Naive thymus-derived CD4-positive, alpha-beta T cell (primary cell): ENCODE results near the gene INVS. TPM values are rescaled to one million over a fixed set of nuclear protein-coding genes. Genes with fewer than 3 reads are reported as not detected.
"Not testable (repeated sequence)": the region's sequence is repeated elsewhere in the genome, so short reads cannot be mapped to it uniquely, and the experiment has no call there.

Source experiments
- ATAC-seq: fragments of 150-1000 bp; cut with Tn5 transposase; 2 replicates; pipeline ENCODE4 v1.10.0; 2021; ENCODE audit warnings: mild to moderate bottlenecking, moderate library complexity
- CTCF ChIA-PET: fragments of 350-600 bp; sonication (Branson Sonifier 250); formaldehyde crosslinking; loops from one replicate; lab custom pipeline; 2021; ENCODE audit warnings: antibody characterized with exemption; lab: Charles Lee
- POLR2A ChIA-PET: fragments of 350-600 bp; sonication (Branson Sonifier 250); formaldehyde crosslinking; loops from one replicate; lab custom pipeline; 2021; ENCODE audit warnings: antibody characterized with exemption, inconsistent platforms; lab: Charles Lee
- DNase-seq, 9 donors: peaks; one replicate each; pipeline versions ENCODE4 v3.0.0 to v3.0.0-alpha.2; 2020 to 2022; ENCODE audit warnings: mixed read lengths in 1 of 9
- H3K27ac ChIP-seq: one replicate; pipeline ENCODE4 v1.7.0; 2013; ENCODE audit warnings: mild to moderate bottlenecking, low read depth, low read length, moderate library complexity
- H3K27me3 ChIP-seq, 2 donors: one replicate each; pipeline ENCODE4 v1.7.0; 2013; ENCODE audit warnings: low read length in 2 of 2, mild to moderate bottlenecking in 2 of 2, moderate library complexity in 2 of 2; ENCODE audit not compliant: control insufficient read depth in 2 of 2, insufficient read depth in 2 of 2
- H3K36me3 ChIP-seq, 3 experiments: 1 replicate in 2 of 3; 2 replicates in 1 of 3; pipeline ENCODE4 v1.7.0; 2013; ENCODE audit warnings: low read length in 3 of 3, mild to moderate bottlenecking in 3 of 3, moderate library complexity in 1 of 3; ENCODE audit not compliant: insufficient read depth in 3 of 3, control insufficient read depth in 2 of 3
- H3K4me1 ChIP-seq, 2 donors: one replicate each; pipeline ENCODE4 v1.7.0; 2013; ENCODE audit warnings: low read length in 2 of 2, mild to moderate bottlenecking in 2 of 2, moderate library complexity in 1 of 2; ENCODE audit not compliant: control insufficient read depth in 2 of 2, insufficient read depth in 2 of 2
- H3K4me3 ChIP-seq: 2 replicates; pipeline ENCODE4 v1.7.0; 2013; ENCODE audit warnings: mild to moderate bottlenecking, low read length
- H3K9me3 ChIP-seq, 3 experiments: 1 replicate in 2 of 3; 2 replicates in 1 of 3; pipeline ENCODE4 v1.7.0; 2013; ENCODE audit warnings: low read length in 3 of 3; ENCODE audit not compliant: control insufficient read depth in 2 of 3
- H3K27ac Mint-ChIP-seq, 9 donors: one replicate each; pipeline ENCODE4 v1.8.0; 2020 to 2022; ENCODE audit warnings: mixed read lengths in 9 of 9, mild to moderate bottlenecking in 8 of 9, moderate library complexity in 5 of 9, inconsistent platforms in 2 of 9
- H3K27me3 Mint-ChIP-seq, 5 donors: one replicate each; pipeline ENCODE4 v1.8.0; 2021 to 2022; ENCODE audit warnings: mixed read lengths in 5 of 5, mild to moderate bottlenecking in 1 of 5
- H3K36me3 Mint-ChIP-seq, 5 donors: one replicate each; pipeline ENCODE4 v1.8.0; 2020 to 2022; ENCODE audit warnings: mixed read lengths in 5 of 5, mild to moderate bottlenecking in 3 of 5, inconsistent platforms in 1 of 5
- H3K4me1 Mint-ChIP-seq, 7 donors: one replicate each; pipeline ENCODE4 v1.8.0; 2020 to 2022; ENCODE audit warnings: mixed read lengths in 7 of 7, mild to moderate bottlenecking in 3 of 7, inconsistent platforms in 1 of 7
- H3K4me3 Mint-ChIP-seq, 10 donors: one replicate each; pipeline ENCODE4 v1.8.0; 2020 to 2022; ENCODE audit warnings: mild to moderate bottlenecking in 10 of 10, mixed read lengths in 10 of 10, moderate library complexity in 6 of 10, inconsistent platforms in 2 of 10
- H3K9me3 Mint-ChIP-seq, 11 donors: one replicate each; pipeline ENCODE4 v1.8.0; 2020 to 2022; ENCODE audit warnings: mixed read lengths in 11 of 11, mild to moderate bottlenecking in 4 of 11, inconsistent platforms in 1 of 11, moderate library complexity in 1 of 11
- intact Hi-C, 2 donors: fragments of 100-400 bp; cut with micrococcal nuclease; formaldehyde crosslinking; loops; one replicate each; pipeline ENCODE4 v1.15.1; 2023
- polyA plus RNA-seq, 2 donors: library from polyadenylated mRNA; unstranded; fragments of 300-500 nt; fragmentation: Illumina TruSeq; gene quantifications; one replicate each; pipeline ENCODE4 v1.2.3, GENCODE V29; 2021
- total RNA-seq, 6 experiments: library from RNA in 5 of 6; stranded (reverse) in 5 of 6; gene quantifications; 1 replicate in 5 of 6; 2 replicates in 1 of 6; pipeline ENCODE4 v1.2.3 and lab custom pipeline; 2021 to 2026

The INVS gene
- total and polyA plus RNA-seq, 7 experiments from 2014 or later: 6.2 to 20.8 (median 19.9) TPM

DNA sequence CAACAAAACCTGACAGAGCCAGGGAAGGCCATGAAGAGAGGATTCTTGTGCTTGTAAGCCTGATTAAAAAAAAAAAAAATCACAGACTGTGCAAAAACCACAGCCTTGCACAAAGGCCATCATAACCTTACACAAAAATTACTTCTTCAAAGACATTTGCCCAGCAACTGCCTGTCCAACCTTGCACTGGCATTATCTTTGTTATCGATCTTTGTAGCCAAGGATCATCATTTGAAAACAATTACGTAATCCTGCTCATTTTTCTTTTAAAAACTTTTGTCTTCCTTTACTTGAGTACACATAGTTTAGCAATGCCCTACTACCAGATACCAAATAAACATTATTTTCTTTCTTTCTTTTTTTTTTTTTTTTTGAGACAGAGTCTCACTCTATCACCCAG is 128.6 kb downstream of the INVS start:
- Histone ChIP-seq H3K27me3 (no peaks in the 10 kb centered on the region), H3K4me3 (no peak overlapping the region), H3K27ac (no peak overlapping the region), H3K9me3 (no peaks in the 10 kb centered on the region), H3K36me3 (peaks cover 0 to 13% (median 3%) of the 10 kb centered on the region in 3 experiments), H3K4me1 (no peaks in the 10 kb centered on the region)
- no peaks in the 10 kb centered on the region for H3K4me1 Mint-ChIP-seq
- peaks cover 0 to 11% (median 6%) of the 10 kb centered on the region in 11 donors for H3K9me3 Mint-ChIP-seq
- no peaks in the 10 kb centered on the region for H3K27me3 Mint-ChIP-seq
- no peak overlapping the region for H3K4me3 Mint-ChIP-seq
- no peak for DNase-seq
- peaks cover 3 to 53% (median 41%) of the 10 kb centered on the region in 5 donors for H3K36me3 Mint-ChIP-seq
- intact Hi-C loops: no loop called here
- H3K27ac Mint-ChIP-seq: no peak overlapping the region
- ATAC-seq: no peak
- CTCF ChIA-PET: no interaction called here
- POLR2A ChIA-PET: no interaction called here

GRCh38 chr9:100228352-100228869 is 129.4 kb downstream of the INVS start:
- no peak overlapping the region for H3K27ac ChIP-seq
- peaks cover 8 to 61% (median 49%) of the 10 kb centered on the region in 5 donors for H3K36me3 Mint-ChIP-seq
- H3K9me3 ChIP-seq: no peaks in the 10 kb centered on the region
- intact Hi-C loops: no loop called here
- H3K27ac Mint-ChIP-seq: no peak overlapping the region
- H3K4me1 Mint-ChIP-seq: peaks cover 0 to 5% (median 0%) of the 10 kb centered on the region in 7 donors
- H3K4me1 ChIP-seq: no peaks in the 10 kb centered on the region
- CTCF ChIA-PET: no interaction called here
- POLR2A ChIA-PET: no interaction called here
- no peak overlapping the region for H3K4me3 Mint-ChIP-seq
- no peaks in the 10 kb centered on the region for H3K27me3 ChIP-seq
- H3K36me3 ChIP-seq: peaks cover 0 to 13% (median 3%) of the 10 kb centered on the region in 3 experiments
- peaks cover 0 to 17% (median 8%) of the 10 kb centered on the region in 11 donors for H3K9me3 Mint-ChIP-seq
- H3K4me3 ChIP-seq: no peak overlapping the region
- no peaks in the 10 kb centered on the region for H3K27me3 Mint-ChIP-seq
- DNase-seq: no peak
- no peak for ATAC-seq

GRCh38 chr9:100229136-100229535 is 130.1 kb downstream of the INVS start:
- Mint-ChIP-seq H3K4me1 (peaks cover 0 to 5% (median 0%) of the 10 kb centered on the region in 7 donors), H3K27ac (no peak overlapping the region), H3K36me3 (peaks cover 8 to 65% (median 56%) of the 10 kb centered on the region in 5 donors), H3K9me3 (peaks cover 0 to 19% (median 10%) of the 10 kb centered on the region in 11 donors), H3K27me3 (no peaks in the 10 kb centered on the region), H3K4me3 (no peak overlapping the region)
- H3K27ac ChIP-seq: no peak overlapping the region
- CTCF ChIA-PET: no interaction called here
- no peak for ATAC-seq
- H3K36me3 ChIP-seq: peaks cover 0 to 13% (median 3%) of the 10 kb centered on the region in 3 experiments
- no peaks in the 10 kb centered on the region for H3K27me3 ChIP-seq
- intact Hi-C loops: no loop called here
- POLR2A ChIA-PET: no interaction called here
- no peak overlapping the region for H3K4me3 ChIP-seq
- no peak for DNase-seq
- no peaks in the 10 kb centered on the region for H3K9me3 ChIP-seq
- no peaks in the 10 kb centered on the region for H3K4me1 ChIP-seq

DNA sequence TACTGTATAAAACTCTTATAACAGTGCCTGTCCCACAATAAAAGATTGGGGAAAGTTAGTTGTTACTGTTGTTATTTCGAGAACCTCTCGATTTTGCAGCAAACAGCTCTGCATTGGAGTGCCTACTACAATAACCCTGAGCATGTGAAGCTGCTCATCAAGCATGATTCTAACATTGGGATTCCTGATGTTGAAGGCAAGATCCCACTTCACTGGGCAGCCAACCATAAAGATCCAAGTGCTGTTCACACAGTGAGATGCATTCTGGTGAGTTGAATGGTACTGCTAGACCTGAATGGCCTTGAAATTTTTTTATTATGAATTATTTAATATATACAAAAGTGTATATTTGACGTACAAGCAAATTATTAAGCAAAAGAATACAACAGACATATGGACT is 130.5 kb downstream of the INVS start:
- no peak overlapping the region for H3K27ac Mint-ChIP-seq
- Histone ChIP-seq H3K4me1 (no peaks in the 10 kb centered on the region), H3K27me3 (no peaks in the 10 kb centered on the region), H3K4me3 (no peak overlapping the region), H3K36me3 (peaks cover 0 to 13% (median 3%) of the 10 kb centered on the region in 3 experiments), H3K27ac (no peak overlapping the region), H3K9me3 (no peaks in the 10 kb centered on the region)
- CTCF ChIA-PET: no interaction called here
- peaks cover 0 to 23% (median 12%) of the 10 kb centered on the region in 11 donors for H3K9me3 Mint-ChIP-seq
- ATAC-seq (no peak), DNase-seq (no peak)
- peaks cover 0 to 5% (median 0%) of the 10 kb centered on the region in 7 donors for H3K4me1 Mint-ChIP-seq
- POLR2A ChIA-PET: no interaction called here
- H3K4me3 Mint-ChIP-seq: no peak overlapping the region
- intact Hi-C loops: no loop called here
- H3K36me3 Mint-ChIP-seq: peaks cover 8 to 69% (median 60%) of the 10 kb centered on the region in 5 donors
- no peaks in the 10 kb centered on the region for H3K27me3 Mint-ChIP-seq

DNA sequence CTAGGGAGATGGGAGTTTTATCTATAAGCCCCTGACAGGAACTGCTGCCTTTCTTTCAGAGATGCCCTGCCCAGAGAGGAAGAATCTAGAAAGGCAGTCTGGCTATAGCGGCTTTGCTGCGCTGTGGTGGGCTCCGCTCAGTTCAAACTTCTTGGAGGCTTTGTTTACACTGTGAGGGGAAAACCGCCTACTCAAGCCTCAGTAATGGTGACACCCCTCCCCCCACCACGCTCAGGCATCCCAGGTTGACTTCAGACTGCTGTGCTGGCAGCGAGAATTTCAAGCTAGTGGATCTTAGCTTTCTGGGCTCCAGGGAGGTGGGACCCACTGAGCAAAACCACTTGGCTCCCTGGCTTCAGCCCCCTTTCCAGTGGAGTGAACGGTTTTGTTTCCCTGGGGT is 137.9 kb downstream of the INVS start:
- H3K27me3 ChIP-seq, CTCF ChIA-PET: not testable (repeated sequence)

GRCh38 chr9:100240512-100240911 is 141.5 kb downstream of the INVS start:
- H3K4me3 Mint-ChIP-seq: no peak overlapping the region
- DNase-seq (no peak), ATAC-seq (no peak)
- no peaks in the 10 kb centered on the region for H3K27me3 ChIP-seq
- H3K9me3 ChIP-seq: no peaks in the 10 kb centered on the region
- no peaks in the 10 kb centered on the region for H3K4me1 ChIP-seq
- H3K9me3 Mint-ChIP-seq: peaks cover 0 to 12% (median 4%) of the 10 kb centered on the region in 11 donors
- H3K4me3 ChIP-seq: no peak overlapping the region
- CTCF ChIA-PET: no interaction called here
- H3K36me3 ChIP-seq: peaks cover 0 to 10% (median 0%) of the 10 kb centered on the region in 3 experiments
- H3K27ac ChIP-seq: no peak overlapping the region
- peak overlapping the region in 2 of 9 donors; percentile 21 to 46 for H3K27ac Mint-ChIP-seq
- H3K36me3 Mint-ChIP-seq: peaks cover 7 to 75% (median 43%) of the 10 kb centered on the region in 5 donors
- POLR2A ChIA-PET: no interaction called here
- intact Hi-C loops: no loop called here
- H3K4me1 Mint-ChIP-seq: peaks cover 0 to 2% (median 0%) of the 10 kb centered on the region in 7 donors
- no peaks in the 10 kb centered on the region for H3K27me3 Mint-ChIP-seq

More for the DNA sequence above, 137.9 kb downstream of the INVS start:
- H3K27ac ChIP-seq, H3K4me1 ChIP-seq, H3K4me3 Mint-ChIP-seq, H3K27me3 Mint-ChIP-seq, H3K9me3 ChIP-seq, H3K4me3 ChIP-seq, intact Hi-C loops, H3K4me1 Mint-ChIP-seq, DNase-seq, ATAC-seq, POLR2A ChIA-PET, H3K27ac Mint-ChIP-seq, H3K36me3 ChIP-seq: not testable (repeated sequence)
- H3K36me3 Mint-ChIP-seq: peaks cover 19 to 86% (median 74%) of the 10 kb centered on the region in 5 donors
- peaks cover 0 to 40% (median 15%) of the 10 kb centered on the region in 11 donors for H3K9me3 Mint-ChIP-seq

- Histone ChIP-seq H3K36me3 (peaks cover 0 to 6% (median 0%) of the 10 kb centered on the region in 3 experiments), H3K4me3 (no peak overlapping the region), H3K27ac (no peak overlapping the region), H3K27me3 (no peaks in the 10 kb centered on the region), H3K9me3 (no peaks in the 10 kb centered on the region), H3K4me1 (no peaks in the 10 kb centered on the region)
- Mint-ChIP-seq H3K4me3 (no peak overlapping the region), H3K27ac (no peak overlapping the region), H3K9me3 (peaks cover 0 to 2% (median 0%) of the 10 kb centered on the region in 11 donors), H3K27me3 (no peaks in the 10 kb centered on the region), H3K36me3 (peaks cover 7 to 48% (median 35%) of the 10 kb centered on the region in 5 donors), H3K4me1 (peaks cover 0 to 2% (median 0%) of the 10 kb centered on the region in 7 donors)
- POLR2A ChIA-PET: no interaction called here
- DNase-seq: no peak
- intact Hi-C loops: no loop called here
- CTCF ChIA-PET: no interaction called here
- no peak for ATAC-seq
These were observed 168.2 kb downstream of the INVS start for GRCh38 chr9:100267211-100267610.
